GM19023 (cell line): ENCODE results near the gene MTMR6.
A peak's percentile ranks its signal among the peaks of the same experiment; 100 is the strongest.
"Not testable (repeated sequence)": the region's sequence is repeated elsewhere in the genome, so short reads cannot be mapped to it uniquely, and the experiment has no call there.

Experiments
- ATAC-seq: cut with Tn5 transposase; IDR thresholded peaks from one replicate; pipeline ENCODE4 v1.9.1; 2021; ENCODE audit warnings: mild to moderate bottlenecking, moderate library complexity; ENCODE audit not compliant: unreplicated experiment

MTMR6 gene

DNA sequence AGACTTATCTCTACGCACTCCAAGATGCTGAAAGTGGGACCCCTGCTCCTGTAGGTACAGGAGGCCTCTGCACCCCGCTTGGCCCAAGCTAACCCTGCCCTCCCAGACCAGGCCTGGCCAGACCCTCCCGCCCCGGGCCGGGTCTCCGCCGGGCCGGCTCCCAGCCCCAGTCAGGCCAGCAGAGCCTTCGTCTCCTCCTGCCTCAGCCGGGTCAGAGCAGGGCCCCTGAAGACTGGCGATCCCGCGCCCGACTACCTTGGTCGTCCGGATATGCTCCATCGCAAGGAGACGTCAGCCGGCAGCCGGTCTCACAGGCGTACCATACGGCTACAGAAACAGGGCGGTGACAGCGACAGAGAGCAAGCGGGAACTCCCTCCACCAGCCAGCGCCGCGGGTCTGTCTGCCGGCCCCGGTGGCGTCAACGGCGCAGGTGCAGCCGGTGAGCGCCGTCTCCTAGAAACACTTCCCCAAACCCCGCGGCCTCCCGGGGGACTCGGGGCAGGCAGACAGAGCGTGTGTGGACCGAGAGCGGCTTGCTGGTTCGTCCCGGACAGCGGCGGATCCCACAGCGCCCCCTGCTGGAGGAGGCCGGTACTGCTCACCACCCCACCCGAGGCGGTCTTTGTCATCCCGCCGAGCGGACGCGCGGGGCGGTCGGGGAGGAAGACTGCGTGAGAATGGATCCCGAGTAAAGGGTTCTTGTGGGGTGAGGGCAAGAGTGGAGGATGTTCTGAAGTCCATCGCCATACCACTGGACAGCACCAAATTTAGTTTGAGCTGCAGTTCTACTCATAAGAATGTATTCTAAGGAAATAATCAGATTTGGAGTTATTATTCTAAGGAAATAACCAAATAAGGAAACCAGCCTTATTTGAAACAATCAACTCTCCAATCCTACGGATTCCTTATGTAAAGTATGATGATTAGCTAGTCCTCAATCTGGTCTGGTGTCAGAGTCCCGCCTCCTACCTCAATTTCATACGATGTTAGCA, at the start of gene MTMR6:
MTMR6 (minus strand) TSS at position 520 of the 993 bp plus-strand sequence; CDS start at position 279, 241 bp downstream.
- ATAC-seq = peak; percentile 97

DNA sequence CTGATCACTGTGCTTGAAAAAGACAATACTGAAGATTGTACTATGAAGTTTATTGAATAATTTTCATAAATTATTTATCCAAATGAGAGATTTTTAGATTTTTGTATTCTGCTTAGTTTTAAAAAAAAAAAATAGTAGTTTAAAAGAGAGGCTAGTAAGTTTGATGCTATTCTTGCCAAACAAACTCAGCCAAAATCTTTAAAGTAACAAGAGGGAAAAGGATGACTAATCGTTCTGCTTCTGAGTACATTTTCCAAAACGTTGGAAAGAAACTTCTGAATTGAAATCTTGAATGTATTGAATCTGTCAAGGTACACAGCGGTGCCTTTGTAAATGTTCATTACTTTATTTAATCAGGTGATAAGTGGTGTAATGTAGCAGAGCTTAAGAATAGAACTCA, 48.6 kb upstream of the MTMR6 start:
- no peak for ATAC-seq

DNA sequence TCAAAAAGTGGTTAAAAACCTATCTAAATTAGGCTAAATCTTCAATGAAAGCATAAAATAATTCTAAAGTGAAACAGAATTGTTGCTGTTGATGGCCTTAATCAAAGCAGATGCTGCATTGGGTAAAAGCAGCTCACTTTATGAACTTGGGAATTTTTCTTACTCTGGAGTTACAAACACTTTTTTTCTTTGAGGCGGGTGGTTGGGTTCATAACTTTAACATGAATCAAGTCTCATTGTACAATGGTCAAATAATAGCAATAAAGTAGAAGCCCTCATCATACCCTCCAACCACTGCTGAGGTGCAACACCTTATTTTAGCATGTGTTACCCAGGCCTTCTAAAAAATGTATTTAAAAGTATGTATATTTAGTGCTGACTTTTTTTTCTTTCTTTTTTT, 43.3 kb upstream of the MTMR6 start:
- ATAC-seq = no peak

DNA sequence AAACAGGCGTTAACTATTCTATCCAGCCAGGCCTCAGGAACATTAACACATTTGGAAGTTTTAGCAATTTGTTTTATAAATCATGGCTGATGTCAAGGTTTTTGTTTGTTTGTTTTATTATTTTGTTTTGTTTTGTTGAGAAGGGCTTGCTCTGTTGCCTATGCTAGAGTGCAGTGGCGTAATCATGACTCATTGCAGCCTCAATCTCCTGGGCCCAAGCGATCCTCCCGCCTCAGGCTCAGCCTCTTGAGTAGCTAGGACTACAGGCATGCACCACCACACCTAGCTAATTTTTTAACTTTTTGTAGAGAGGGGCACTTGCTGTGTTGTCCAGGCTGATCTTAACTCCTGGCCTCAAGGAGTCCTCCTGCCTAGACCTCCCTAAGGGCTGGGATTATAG, 42.4 kb upstream of the MTMR6 start:
- ATAC-seq = no peak

DNA sequence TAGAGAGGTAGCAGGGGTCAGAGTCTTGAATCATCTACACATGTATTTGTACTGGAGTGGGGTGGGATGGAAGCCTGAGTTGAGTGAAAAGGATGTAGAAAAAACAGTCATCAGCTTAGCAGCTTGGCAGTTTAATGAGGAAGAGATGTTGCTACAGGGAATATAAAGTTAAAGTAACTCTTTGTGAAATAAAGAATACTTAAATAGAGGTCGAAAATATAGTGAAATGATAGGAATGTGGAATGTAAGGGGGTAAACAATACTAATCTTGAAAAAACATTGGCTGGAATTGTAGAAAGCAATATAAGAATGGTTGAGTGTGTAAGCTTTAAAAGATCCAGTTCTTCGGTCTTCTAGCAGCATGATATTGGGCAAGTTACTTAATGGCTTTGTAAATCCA, 36.8 kb upstream of the MTMR6 start:
- no peak for ATAC-seq

DNA sequence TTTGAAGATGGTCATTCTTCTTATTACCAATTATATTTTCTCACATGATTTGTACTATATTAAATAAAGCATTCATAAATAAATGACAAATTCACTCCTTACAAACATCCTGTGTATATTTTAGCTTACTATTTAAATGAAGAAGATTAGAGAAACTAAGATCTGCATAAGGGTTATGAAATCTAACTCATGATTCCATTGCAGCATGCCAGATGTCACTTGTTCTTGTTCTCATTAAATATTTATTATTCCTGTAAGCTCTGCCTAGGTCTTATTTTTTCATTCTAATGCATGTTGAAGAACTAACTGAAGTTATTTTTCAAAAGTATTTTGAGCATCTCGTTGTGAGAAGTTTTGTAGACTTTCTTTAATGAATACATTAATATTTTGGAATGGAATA, 32.5 kb upstream of the MTMR6 start:
- ATAC-seq = no peak

DNA sequence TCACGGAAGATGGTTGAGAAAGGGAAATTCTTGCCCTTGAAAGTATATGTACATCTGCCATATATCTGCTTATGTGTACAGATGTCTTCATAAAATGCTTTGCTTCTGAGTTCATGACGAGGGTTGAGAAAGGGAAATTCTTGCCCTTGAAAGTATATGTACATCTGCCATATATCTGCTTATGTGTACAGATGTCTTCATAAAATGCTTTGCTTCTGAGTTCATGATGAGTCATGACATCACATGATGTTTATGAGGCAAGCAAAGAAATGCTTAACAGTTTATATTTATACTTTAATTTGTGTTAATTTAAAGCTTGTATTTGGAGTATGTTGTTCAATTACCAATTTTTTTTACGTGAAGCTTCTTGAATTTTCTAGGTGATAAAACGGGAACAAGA, 31.7 kb upstream of the MTMR6 start:
- ATAC-seq = not testable (repeated sequence)

DNA sequence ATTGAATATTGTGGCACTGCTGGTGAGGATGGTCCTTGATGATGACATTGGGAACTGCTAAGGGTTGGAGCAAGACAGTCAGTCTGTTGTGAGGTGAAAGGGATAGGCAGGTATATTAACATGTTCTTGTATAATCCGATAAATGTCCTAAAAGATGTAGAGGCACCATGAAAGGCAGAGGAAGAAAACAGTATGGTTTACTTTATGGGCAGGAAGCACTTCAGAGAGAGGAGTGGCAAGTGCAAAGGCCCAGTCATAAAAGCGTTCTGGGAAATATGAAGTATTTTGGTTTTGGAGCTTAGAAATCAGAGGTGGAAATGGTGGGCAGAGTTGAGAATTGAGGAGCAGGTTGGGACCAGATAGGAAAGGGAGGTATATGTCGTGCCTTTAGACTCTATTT, 23.6 kb upstream of the MTMR6 start:
- no peak for ATAC-seq

DNA sequence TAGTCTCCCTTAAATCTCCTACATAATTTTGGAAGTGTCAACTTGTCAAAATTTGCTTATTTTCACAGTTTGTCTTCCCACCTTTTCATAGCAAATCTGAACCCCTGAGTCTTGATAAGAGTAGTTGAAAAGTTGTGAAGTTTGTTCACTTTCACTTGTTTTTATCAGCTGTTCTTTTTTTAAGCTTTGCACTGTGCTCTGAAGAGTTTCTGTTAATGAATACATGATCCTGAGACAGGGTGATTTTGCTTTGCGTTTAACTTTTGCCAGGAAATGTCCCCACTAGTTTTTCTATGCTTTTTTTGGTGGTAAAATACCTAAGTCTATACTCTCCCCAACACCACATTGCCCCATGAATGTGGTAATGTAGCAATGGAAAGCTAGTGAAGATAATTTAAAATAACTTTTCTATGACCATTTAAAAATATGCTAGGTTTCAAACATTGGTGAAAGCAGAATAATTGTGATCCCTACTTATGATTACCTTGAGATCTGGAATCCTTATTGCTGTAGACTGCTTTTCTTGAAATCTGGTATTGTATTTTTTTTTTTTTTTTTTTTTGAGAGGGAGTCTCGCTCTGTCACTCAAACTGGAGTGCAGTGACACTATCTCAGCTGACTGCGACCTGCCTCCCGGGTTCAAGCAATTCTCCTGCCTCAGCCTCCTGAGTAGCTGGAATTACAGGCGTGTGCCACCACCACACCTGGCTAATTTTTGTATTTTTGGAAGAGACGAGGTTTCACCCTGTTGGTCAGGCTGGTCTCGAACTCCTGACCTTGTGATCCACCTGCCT, 19.6 kb upstream of the MTMR6 start:
- ATAC-seq = no peak

DNA sequence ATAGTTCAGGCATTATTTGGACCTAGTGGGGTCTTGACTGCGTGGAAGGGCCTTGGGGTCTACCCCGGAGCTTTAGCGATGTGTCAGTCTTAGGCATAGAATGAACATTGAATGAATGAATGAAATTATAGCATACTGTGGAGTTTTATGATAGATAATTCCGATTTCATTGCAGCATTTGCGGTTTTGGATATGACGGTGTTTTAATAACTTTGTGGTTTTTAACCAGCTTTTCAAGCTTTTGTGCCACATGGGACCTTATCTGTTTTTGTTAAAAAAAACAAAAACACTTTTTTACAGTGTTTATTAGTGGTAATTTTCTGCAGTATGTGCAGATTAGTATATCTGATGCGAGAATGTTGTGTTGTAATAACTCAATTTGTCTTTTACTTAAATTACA, 14.8 kb upstream of the MTMR6 start:
- no peak for ATAC-seq

DNA sequence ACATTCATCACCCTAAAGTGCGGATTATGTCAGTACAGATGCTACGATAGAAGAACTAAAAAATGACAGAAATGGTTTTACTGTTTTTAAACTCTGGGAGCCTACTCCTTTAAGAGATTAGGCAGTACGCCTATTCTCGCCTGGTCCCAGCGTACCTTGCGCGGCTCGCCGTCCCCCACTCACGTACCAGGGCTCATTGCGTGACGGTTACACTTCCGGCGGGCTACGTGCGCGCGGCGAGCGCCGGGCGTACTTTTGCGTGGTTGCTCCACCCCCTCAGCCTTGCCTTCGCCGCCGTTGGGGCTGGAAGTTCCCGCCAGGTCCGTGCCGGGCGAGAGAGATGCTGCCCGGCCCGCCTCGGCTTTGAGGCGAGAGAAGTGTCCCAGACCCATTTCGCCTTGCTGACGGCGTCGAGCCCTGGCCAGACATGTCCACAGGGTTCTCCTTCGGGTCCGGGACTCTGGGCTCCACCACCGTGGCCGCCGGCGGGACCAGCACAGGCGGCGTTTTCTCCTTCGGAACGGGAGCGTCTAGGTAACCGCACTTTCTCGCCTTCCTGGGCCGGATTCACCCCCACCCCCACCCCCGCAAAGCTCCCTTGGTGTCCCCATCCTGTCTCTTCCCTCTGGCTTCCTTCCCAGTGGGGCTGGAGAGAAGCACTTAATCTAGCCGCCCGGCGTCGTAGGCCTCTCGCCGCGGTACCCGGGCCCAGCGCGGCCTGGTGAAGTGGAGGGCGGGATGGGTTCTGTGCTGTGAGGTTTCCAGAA, 14.2 kb upstream of the MTMR6 start, which contains the start of gene NUP58:
NUP58 (plus strand) TSS at position 279 of the 767 bp plus-strand sequence; CDS start at position 428, 149 bp downstream.
- peak; percentile 99 for ATAC-seq

DNA sequence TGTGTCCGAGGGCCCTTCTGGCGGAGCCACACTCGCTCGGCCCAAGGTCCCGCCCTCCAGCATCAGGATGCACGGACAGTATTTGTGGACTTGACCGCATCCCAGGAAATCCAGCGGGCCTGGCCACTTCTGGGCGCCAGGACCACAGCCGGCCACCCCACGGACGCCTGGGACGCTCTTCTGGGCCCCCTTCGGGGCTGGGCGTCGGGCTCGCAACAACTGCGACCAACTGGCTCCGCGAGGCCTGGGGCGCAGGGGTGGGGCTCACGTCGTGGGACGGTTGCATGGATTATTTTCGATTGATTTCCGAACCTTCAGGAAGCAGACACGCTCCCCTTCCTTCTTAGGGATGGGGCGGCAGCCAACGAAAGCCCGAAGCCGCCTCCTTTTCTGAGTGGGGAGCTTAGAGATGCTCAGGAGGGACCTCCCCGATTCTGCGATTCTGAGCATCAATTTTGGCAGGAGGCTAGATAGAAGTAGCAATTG, 13.6 kb upstream of the MTMR6 start:
- peak; percentile 25 for ATAC-seq

DNA sequence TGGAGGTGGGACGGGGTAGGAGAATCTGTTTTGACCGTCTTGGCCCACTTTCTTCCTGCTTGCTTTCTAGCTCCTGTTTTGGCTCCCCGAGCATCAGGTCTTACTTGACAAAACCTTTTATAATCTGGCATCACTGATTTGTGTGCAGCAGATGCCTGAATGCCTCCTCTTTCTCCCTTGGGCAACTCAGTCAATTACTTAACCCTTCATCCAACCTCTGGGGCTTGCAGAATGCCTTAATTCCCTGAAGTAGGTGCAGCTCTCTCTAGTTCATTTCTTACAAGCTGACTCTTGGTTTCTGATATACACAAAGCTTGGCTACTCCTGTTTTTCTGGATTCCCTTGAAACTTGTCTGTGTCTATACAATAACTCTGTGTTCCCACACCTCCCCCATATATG, 8.4 kb upstream of the MTMR6 start:
- ATAC-seq = no peak

DNA sequence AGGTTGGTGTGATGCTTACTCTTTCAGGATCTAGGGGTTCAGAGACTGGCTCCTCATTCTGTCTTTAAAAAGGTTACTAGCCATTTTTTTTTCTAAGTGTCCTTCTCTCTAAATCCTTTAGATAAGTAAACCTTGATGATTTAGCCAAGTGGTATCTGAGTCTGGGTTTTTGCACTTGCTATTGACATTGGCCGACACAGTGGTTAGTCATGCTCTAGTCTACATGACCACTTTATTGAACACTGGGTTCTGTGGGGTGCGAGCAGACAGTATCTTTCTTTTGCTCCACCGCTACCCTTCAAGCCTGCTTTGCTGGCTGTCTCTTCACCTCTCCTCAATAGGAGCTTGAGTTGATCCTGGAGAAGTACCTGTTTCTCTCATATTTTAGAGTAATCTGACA, 7.9 kb upstream of the MTMR6 start:
- ATAC-seq = no peak

DNA sequence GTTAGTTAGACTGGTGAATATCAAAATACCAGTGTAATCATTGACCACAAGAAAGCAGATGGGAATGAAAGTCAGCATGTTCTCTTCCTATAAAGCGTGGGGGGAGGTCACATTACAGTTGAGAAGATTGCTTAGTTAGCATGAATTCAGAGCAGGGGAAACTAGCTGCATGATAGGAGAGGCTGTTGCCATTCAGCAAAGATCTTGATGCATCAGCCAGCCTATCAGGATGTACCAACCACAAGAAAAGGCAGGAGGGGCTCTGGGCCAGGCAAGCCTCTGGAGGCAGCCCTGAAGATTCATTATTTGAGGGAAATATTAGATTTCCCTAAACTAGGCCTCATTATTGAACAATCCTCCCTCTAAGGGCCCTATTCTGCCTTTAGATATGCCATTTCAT, 5.0 kb upstream of the MTMR6 start:
- ATAC-seq = no peak

DNA sequence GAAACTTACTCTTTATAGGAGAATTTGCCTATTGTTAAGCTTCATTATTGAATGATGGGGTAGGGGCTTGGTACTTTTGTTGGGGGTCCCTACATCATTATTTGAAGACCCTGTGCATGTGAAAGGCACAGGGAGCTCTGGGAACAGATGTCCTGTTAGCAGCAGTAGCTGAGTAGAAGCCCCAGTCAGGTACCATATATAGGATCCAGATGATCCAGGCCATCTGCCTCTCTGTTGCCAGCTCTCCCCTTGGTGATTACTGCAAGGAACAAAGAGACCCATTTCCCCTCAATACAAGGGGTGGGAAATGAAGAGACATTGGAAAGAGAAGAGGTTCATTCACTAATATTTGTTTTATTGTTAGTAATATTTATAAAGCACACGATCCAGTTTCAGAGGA, 4.4 kb upstream of the MTMR6 start:
- ATAC-seq = no peak

DNA sequence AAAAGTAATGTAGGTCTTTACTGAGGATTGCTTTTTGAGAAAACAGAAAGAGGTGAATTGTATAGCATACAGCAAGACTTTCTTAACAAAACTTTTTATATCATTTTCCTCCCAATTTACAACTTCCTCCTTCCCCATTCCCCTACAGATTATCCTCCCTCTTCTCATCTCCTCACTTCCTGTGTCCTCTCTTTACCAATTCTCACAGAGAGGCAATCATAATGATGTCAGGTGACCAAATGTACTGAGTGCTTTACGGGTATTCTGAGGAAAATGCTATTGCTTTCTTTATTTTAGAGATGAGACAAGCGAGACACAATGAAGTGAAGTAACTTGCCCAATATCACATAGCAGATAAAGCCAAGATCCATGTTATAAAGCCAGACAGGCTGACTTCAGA, 1.7 kb upstream of the MTMR6 start:
- ATAC-seq = no peak

DNA sequence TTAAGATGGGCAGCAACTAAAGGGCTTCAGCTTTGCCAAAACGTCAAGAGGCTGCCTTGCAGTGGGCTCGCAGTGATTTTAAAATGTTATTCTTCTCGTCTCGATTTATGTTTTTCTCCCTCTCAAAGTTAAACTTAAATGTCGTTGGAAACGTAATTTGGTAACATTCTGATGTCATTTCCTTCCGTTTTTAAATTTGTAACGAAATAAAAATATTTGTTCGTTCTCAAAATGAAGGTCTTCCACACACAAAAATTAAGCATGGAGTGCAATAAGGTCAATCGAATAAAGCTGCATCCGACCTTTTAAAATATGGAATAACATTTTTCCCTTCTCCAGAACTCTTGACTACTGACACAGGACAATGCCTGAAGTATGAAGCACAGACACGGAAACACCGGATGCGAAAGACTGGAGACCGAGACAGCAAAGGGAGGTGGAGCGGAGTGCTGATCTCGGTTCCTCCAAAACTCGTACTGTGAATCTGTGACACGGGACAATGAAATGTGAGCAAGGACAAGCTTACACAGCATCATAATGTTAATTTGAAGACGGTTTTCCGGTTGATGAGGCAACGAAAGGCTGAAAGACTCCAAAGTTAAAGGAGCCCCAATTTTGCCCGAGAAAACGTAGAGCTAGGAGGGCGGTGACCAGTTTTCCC, 850 bp downstream of the MTMR6 start:
- peak; percentile 20 for ATAC-seq

DNA sequence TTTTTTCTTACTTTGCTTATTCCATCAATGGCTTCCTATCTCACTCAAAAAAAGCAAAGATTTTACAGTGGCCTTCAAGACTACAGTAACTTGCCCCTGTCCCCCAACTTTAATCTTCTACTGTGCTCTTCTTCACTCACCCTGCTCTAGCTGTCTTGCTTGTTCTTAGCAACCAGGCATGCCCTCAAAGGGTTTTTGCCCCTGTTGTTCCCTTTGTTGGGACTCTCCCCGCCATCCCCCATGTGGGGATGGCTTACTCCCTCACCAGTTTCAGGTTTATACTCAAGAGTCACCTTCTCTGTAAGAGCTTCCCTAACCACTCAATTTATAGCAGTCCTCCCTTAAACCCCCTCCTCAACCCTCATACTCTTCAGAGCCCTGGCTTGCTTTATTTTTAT, 5.4 kb downstream of the MTMR6 start:
- ATAC-seq = peak; percentile 33

DNA sequence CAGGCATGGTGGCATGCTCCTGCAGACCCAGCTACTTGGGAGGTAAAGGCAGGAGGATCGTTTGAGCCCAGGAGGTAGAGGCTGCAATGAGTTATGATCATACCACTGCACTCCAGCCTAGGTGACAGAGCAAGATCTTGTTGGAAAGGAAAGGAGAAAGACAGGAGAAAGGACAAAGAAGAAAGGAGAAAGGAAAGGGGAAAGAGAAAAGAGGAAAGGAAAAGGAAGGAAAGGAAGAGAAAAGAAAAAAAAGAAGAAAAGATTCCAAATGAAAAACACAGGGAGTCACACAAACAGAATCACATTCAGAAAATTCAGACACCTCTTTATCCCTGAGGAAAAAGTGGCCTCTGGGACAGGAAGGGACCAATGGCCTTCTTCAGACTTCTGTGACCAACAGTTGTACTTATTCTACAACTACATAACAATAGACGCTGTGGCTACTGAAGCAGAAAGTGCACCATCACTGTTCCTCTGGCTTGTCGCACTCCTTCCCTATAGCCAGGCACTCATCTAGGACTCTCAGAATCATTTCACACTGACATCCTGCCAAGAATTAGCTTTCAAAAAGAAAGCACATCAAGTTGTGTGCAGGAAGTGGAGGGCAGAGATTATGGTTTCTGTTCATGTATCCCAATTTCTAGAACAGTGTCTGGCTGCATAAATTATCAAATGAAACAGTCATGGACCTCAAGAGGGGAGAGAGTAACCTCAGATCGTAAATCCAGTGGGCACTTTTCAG, 5.9 kb downstream of the MTMR6 start:
- peak; percentile 68 for ATAC-seq
